DMS53 (cell line): ENCODE results near the gene SLC24A5.

ENCODE experiments used
- DNase-seq: peaks from one replicate; lab custom pipeline; 2025; lab: John Stamatoyannopoulos, UW

SLC24A5 gene

DNA sequence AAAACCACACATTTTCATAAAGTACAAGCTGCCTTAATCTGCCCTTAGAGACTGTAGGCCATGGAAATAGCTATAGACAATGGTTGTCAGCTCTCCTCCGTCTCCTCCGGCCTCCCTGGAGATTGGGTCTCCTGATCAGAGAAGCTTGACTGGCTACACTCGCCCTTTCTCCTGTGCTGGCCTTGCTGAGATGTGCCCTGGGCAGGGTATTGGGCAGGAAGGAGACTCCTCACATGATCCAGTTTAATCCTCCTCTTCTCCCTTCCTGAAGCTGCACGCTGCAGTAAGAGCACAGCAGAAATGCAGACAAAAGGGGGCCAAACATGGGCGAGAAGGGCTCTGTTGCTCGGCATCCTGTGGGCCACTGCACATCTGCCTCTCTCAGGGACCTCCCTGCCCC lies at the start of gene SLC24A5:
TSS of gene SLC24A5 (plus strand) at position 246 of the 400 bp plus-strand sequence. CDS start at position 301, 55 bp downstream.
- DNase-seq: no peak

DNA sequence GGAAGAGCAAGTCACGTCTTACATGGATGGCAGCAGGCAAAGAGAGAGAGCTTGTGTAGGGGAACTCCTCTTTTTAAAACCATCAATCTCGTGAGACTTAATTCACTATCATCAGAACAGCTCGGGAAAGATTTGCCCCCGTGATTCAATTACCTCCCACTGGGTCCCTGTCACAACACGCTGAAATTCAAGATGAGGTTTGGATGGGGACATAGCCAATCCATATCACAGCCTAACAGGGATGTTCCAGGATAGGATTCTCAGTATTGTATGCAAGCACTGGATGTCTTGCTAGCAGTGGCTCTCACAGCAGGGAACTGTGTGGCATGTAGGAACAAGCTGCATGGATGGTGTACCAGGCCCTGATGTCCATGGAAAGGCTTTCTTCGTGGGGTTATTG lies 47.8 kb upstream of the SLC24A5 start:
- DNase-seq: no peak

DNA sequence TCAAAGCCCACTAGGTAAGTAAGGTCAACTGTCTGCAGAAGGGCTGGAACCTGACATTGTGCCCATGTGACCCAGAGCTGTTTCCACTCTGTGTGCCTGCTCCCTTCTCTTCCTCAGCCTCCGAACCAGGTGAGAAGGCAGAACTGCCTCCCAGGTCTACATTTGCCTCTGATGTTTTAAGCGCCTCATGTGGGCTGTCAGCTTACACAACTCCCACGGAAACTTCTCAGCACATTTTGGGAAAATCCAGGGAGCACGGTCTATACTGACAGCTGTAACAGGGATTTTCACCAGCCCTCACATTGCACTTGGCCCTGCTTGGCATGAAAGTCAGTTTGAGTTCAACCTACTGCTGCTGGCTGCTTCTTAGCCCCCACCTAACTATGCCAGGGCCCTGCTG lies 46.9 kb upstream of the SLC24A5 start:
- no peak for DNase-seq

DNA sequence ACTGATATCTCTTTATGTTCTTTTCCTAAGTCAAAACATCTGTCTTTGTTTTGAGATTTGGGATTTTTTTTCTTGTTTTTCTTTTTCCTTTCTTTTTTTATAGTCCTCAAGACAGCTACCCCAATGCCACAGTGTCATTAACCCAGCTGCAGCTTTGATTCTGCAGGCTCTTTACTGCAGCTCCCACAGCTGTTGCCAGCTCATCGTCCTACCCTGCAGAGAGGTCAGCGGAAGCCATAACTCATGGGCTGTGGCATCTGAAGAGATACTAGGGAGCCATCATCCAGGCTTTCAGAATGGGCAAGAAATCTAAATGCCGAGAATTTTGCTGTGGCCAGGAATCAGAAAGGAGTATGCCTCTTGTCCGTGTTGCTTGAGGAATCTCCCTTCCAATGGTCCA lies 44.3 kb upstream of the SLC24A5 start:
- DNase-seq: no peak

DNA sequence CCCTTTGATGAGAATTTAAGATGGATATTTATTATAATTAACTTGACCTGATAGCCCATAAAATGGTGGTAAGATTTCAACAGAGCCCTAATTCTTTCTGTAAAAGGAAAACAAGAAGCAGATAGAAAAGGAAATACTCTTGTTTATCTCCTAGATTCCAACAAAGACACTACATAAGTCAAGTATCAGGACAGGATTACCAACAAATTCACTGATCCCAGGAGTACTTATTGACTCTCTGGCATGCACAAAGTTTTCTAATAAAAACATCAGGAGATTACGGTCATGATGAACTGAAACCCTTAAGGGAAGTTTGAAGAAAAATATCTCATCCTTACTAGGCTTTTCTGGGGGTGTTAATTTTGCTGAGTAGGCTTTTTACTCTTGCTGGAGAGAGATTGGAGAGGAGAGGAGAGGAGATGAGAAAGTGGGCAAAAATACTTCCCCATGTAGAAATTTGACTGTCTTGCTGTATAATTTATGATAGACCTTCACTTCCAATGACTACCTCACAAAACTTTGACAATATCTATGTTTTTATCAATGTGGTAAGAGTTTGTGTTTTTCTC lies 43.1 kb upstream of the SLC24A5 start:
- no peak for DNase-seq

DNA sequence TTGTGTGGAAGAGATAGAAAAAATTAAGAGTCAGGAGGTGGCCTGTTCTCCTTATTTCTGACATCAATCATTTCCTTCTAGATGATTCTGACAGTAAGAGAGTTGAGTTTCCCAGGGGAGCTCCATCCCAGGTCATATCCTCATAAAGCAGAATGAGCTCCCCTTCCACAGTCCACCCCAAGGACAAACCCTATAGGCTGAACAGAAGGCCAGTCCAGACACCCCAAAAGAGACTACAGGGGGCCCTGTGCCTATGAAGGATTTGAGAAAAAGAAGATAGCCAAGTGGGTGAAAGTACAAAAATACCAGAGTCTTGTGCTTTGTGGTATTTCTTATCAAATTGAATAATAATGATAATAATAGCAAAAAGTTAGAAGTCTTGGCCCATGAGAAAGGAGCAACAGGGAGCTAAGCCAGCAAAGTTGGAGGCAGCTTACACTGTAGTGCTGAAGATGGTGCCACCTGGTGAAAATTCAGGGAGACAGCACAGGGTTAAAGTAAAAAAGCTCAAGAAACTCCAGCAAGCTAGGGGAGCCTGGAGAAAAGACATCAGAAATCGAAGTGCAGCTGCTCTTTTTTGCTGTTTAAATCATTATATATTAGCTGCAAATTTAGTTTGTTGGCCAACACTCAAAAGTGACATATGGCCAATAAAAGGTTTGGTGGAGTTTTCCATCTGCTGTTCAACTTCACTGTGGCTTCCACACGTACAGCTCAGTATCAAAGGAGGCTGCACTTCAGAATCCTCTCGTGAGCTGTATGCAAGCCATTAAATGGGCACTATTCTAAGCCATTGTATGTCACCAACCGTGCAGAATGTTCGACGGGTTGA lies 35.8 kb upstream of the SLC24A5 start:
- peak; percentile 54 for DNase-seq

DNA sequence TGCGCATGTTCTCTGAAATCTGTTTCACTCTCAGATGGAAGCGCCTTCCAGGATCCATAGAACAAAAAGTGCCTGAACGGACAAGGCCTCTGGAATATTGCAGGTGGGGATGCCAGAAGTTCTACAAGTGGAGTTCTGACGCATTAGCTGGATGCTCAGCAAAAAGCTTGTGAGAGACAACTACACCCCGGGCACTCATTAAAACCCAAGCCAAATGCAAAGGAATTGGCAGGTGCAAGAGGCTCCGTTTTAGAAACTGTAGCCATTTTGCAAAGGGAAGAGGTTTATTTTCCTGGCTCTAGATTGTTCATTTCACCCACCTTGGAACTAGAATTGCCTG lies 35.2 kb upstream of the SLC24A5 start:
- DNase-seq: no peak

DNA sequence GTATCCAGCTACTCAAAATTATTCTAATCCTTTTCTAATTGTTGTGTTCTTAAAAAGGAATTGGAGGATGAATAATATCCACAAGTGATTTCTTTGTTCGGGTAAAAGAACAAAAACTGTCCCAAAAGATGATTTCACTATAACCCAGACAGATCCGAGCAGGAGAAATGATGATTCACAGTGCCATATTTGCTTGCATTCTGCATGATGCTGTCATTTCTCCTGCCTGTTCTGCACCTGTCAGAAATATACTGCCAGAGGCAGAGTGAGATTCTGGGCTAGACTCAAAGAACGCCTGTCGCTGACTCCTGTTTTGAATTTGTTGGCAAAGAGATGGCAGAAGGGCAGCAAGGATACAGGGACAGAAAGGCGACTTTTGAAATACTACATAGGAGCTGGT lies 34.7 kb upstream of the SLC24A5 start:
- DNase-seq: peak; percentile 3

DNA sequence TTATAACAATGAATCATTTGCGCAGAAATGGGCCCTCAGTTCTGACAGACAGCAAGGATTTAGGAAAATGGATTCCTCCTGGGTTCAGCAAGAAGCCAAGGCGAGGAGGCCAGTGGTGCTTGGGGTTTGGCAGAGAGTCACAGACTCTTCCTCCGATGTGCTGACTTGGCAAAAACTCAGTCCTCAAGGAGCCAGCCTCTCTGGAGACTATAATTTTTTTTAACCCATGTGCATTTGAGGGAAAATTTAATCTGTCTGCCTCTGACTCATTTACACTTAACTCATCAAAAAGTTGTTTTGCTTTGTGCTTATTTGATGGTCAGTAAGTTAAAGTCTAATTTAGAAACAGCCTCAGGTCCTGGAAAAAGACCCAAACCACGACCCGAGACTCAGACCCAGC lies 34.2 kb upstream of the SLC24A5 start:
- DNase-seq: no peak

DNA sequence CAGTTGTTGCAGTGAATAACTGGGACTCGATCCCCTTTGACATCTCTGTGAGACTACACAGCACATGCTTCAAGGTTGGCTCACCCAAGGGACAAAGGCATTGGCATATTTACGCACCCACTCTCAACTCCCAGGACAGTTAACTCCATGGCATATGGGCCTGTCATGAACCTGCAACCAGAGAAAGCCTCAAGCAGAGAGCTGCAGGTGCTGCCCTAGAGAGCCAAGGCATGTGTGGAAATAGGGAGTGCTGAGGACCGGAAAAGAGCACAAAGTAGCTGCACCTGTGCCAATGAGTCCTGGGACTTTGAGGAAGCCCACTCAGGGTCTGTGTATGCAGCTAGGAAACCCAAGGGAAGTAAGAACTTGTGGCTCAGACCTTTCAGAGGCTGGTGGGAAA lies 32.9 kb upstream of the SLC24A5 start:
- DNase-seq: peak; percentile 4

DNA sequence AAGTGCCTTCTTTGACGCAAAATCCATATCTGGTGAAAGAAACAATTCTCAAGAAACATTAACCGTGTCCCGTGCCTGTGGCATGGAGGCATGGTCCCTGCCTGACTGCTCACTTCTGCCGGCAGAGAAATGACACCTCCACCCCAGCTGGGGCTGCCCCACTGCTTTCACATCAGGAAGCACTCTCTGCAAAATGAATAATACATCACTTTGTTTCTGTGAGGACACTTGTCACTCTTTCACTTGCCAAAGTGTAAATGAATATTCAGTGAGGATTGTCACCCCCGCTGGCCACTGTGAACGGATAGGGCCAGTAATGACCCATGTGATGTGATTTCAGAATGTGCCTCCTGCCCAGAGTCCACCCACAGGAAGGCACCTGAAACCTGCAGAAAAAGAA lies 31.1 kb upstream of the SLC24A5 start:
- DNase-seq: no peak

DNA sequence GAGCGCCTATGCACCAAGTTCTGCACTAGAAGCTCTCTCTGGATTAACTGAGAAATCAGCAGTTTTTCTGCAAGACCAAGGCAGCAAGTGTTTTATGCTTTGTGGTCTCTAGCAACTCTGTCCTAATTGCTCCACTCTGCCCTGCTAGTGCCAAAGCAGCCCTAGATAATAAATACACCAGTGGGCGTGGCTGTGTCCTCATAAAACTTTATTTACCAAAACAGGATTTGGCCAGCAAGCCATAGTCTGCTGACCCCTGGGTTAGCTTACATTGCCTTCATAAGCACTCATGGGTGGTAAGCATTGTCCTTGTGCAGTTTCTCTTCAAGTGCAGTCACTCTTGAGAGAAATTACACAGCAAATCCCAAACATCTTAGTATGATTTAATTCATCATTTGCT lies 30.7 kb upstream of the SLC24A5 start:
- DNase-seq: no peak

DNA sequence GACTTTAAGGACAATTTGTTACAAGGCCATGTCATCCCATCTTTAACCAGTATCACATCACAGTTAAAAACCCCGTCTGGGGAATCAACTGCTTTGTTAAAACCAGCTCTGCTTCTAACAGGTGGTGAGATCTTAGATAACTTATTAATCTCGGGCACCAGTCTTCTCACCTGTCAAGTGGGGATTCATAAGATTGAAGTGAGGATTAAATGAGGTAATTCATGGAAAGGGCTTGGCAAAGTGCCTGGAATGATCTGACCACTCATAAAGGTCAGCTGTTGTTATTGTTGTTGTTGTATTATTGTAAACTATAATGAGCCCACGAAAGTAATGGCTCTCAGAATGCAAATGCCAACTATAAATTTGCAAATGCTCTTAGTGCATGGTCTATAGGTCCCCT lies 30.1 kb upstream of the SLC24A5 start:
- peak; percentile 25 for DNase-seq

DNA sequence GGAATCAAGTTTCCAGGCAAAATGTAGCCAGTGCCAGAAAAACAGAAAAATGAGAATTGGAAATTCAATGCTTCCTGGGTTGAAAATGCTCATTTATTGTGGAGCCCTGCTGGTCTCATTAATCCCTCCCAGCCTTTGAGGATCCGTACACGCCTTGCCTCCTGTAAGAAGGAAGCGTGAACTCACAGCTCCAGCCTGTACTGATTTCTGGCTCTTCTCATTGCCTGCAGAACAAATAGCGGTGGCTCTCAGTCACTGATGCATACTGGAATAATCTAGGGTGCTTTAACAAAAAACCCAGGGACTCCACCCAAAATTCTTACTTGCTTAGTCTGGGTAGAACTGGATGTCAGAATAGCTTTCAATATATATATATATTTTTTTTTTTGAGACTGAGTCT lies 29.3 kb upstream of the SLC24A5 start:
- DNase-seq: no peak

DNA sequence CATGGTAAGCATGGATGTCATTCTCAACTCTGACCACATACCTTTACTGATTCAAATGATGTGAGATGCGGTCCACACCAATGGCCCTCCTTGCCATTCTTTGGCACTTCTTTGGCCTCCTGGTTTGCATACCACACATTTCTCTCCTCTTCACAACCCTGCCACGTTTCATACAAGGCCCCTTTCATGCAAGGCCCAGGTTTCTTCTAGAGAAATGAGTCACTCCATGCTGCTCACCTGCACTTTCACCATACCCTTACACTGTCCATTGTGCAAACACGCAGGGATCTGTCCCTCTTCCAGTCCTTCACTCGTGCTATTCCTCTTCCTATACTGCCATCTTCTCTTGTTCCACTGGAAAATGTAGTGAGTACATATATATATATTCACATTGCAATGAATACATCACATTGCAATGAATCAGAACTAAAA lies 24.4 kb upstream of the SLC24A5 start:
- no peak for DNase-seq

DNA sequence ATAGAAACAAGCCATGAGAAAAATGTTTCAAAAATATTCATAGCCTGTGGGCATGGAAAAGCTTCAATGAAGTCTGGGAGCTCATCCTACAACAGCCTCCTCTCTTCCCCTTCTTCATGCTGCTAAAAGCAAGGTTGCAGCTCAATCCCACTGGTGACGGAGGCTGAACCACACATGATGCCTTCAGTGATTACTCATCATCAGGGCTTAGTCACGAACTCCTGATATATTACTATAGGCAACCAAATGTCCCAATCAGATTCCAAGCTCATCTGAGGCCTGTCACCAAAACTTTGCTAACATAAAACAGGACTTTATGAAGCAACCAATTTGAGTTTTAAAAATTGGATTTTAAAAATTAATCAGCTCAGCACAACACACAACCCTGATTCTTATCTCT lies 24.0 kb upstream of the SLC24A5 start:
- DNase-seq: no peak

DNA sequence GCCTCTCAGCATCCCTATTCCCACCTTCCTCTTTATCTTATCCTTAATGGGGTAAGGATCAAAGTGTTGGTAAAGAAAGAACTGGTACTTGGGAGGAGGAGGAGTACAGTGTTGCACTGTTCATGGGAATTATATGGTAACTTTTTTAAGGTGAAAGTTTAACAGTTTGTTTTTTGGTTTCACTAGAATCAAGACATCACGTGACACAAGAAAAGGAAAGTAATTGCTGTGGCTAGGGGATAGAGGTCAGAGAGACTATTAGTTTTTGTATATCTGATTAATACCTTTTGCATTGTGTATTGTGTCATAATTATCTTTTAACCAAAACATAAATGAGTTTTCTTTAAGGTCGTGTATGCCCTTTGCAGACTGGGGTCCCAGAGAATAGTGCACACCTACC lies 23.5 kb upstream of the SLC24A5 start:
- no peak for DNase-seq

DNA sequence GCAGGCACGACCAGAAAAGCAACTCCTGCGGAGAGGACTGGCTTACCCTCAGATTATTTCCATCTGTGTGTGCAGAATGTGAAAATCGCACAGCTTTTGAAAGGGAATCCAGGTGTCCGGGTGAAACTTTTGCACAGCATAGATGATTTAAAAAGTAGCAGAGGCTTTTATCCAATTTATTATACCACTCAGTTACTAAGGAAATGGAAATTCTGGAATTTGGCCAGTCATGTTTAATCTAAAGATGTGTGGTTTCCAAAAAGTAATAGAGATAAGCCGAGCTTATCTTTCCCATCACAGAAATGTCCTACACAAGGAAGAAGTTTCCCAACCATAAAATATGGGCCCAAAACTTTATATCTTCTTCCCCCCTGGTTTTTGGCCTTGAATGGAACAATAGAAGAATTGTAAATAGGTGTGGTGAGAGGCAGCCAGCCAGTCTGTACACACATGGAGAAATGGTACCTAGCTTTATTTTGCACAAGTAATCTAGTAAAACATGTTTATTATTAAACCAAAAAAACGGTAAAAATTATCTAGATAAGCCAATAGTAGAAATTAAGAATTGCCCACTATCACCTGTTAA lies 19.3 kb upstream of the SLC24A5 start:
- no peak for DNase-seq

DNA sequence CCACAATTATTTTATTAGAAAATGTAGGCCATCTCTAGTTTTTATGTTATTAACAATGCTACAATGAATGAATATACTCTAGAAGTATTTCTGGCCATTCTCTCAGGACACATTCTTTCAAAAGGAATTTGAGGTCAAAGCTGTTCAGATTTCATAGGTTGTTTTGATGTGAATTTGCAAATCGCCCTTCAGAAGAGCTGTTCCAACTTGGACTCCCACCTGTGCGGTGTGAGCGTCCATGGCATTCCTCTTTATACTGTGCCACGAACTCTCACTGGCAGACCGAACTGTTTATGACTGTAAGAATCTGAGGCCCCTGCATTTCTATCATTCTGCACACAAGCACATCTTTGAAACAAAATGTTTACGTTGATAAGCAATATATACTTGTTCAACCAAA lies 18.6 kb upstream of the SLC24A5 start:
- DNase-seq: no peak

DNA sequence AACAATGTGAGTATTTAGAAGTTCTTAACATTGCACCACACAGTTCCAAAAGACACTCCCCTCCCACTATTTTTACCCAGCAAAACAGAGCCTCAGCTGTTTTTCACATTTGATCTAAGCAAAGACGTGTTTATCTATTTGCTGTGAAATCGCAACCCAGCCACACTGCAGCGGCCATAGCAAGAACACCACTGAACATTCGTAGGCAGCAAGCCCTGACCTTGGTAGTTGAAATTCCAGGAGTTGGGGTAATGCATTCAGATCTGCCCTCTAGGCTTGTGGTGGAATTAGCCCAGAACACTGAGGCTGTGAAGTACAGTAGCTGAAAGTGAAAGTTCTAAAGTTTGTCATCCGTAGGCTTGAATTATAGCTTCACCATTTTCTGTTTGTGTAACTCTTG lies 17.1 kb upstream of the SLC24A5 start:
- DNase-seq: no peak

DNA sequence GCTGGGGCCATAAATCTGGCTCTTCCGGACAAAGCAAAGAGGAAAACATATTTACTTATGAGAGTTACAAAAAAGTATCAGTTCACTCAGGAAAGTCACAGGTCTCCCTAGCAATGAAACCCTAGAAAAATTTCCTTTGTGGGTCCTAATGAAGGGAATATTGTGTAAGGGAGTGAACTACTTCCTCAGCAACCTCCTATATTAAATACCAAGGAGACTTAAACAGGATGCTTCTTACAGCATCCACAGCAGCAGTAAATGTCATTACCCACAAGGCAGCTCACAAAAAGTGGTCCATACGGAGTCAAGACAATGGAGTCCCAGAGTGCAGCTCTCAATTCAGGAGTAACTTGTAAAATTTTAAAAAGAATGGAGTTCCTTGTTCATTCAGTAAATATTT lies 14.9 kb upstream of the SLC24A5 start:
- no peak for DNase-seq

DNA sequence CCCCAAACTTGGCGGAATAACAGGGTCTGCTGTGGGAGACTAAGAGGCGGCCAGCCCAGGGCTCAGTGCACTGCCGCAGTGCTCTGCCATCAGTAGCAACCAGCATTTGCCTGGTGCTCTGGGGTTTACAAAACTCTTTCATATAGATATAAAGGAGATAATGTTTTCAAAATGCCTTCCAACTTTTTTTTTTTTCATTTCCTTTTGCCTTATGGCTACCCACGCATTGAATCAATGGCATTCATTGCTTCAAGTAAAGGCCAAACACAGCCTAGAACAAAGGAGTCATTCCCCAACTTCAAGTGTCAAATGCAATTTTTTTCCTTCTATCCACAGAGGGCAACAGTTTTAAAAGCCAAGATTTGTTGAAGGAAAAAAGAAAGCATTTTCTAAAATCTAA lies 11.6 kb upstream of the SLC24A5 start:
- DNase-seq: no peak

DNA sequence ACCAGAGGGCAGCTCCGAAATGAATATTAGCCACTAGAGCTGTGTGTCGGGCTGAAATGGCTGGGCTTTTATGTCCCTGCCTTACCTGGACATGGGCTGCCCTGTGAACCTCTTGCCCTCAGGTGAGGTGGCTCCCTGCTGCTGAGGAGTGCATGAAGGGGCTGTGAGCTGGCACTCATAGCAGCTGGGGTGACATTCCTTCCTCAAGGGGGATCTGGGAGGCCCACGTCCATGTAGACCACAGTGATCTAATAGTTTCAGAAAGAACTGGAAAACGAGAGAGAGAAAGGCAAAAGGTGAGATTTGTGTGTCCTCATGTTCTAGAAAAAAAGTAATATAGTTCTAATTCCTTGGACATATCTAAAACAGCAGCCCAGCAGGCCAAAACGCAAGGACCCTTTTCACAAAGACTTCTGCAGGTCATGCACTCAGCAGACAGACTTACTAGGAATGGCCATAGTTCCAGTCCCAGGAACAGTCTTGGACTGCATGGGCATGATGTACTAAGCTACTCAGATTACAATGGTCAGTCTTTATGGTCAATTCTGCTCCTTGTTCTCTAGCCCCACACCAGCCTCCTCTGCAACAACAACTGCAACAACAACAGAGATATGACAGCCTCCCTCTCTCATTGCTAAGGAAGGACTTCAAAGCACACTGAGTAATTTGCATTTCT lies 10.8 kb upstream of the SLC24A5 start:
- no peak for DNase-seq
